ENCODE data around the gene MTM1.

- no peak for TF ChIP-seq POLR2A (IDR thresholded peaks at IDR 0.05)
- no peak for TF ChIP-seq CTCF (IDR thresholded peaks at IDR 0.05)
- no peak for TF ChIP-seq POLR2AphosphoS5 (IDR thresholded peaks at IDR 0.05)
These were observed 5.3 kb downstream of the MTM1 start for GRCh38 chrX:150573702-150574101.

Measured in gastroesophageal sphincter (tissue), 3 donors.